Nephron progenitor cell (in vitro differentiated cells): ENCODE results near the gene PRDM2.

Experiments
- DNase-seq: peaks from one replicate; pipeline ENCODE4 v3.0.0; 2021
- H3K27ac Mint-ChIP-seq: 2 replicates; pipeline ENCODE4 v1.8.0; 2021; ENCODE audit warnings: mild to moderate bottlenecking, moderate library complexity, mixed read lengths
- H3K27me3 Mint-ChIP-seq: 2 replicates; pipeline ENCODE4 v1.8.0; 2021; ENCODE audit warnings: mild to moderate bottlenecking, low read depth, mixed read lengths; ENCODE audit not compliant: poor library complexity
- H3K36me3 Mint-ChIP-seq: 2 replicates; pipeline ENCODE4 v1.8.0; 2021; ENCODE audit warnings: low read depth, mixed read lengths
- H3K4me1 Mint-ChIP-seq: 2 replicates; pipeline ENCODE4 v1.8.0; 2021; ENCODE audit warnings: mixed read lengths
- H3K4me3 Mint-ChIP-seq: 2 replicates; pipeline ENCODE4 v1.8.0; 2021; ENCODE audit warnings: mild to moderate bottlenecking, moderate library complexity, mixed read lengths
- H3K9me3 Mint-ChIP-seq: 2 replicates; pipeline ENCODE4 v1.8.0; 2021; ENCODE audit warnings: mild to moderate bottlenecking, moderate library complexity, mixed read lengths
- CTCF ChIP-seq: fragments of 200-600 bp; sonication (generic); IDR thresholded peaks from 2 replicates; pipeline ENCODE4 v1.5.0; 2021; ENCODE audit warnings: antibody characterized with exemption

The PRDM2 gene

GRCh38 chr1:13805431-13805830, 105.4 kb downstream of the PRDM2 start:
- Mint-ChIP-seq H3K4me1 (peaks cover 33% of the 10 kb centered on the region), H3K27ac (no peak overlapping the region), H3K27me3 (peaks cover 10% of the 10 kb centered on the region), H3K4me3 (no peak overlapping the region), H3K36me3 (no peaks in the 10 kb centered on the region), H3K9me3 (no peaks in the 10 kb centered on the region)
- DNase-seq: no peak
- TF ChIP-seq CTCF: no peak

- Mint-ChIP-seq H3K4me3 (no peak overlapping the region), H3K27me3 (peaks cover 10% of the 10 kb centered on the region)
- DNase-seq: no peak
These were observed 106.1 kb downstream of the PRDM2 start for GRCh38 chr1:13806108-13806507.

GRCh38 chr1:13807209-13807608, 107.2 kb downstream of the PRDM2 start:
- Mint-ChIP-seq H3K36me3 (no peaks in the 10 kb centered on the region), H3K27ac (no peak overlapping the region), H3K9me3 (no peaks in the 10 kb centered on the region), H3K4me3 (no peak overlapping the region), H3K4me1 (peaks cover 32% of the 10 kb centered on the region), H3K27me3 (peaks cover 14% of the 10 kb centered on the region)
- peak; percentile 28 for TF ChIP-seq CTCF
- peak; percentile 51 for DNase-seq

More at GRCh38 chr1:13806108-13806507, 106.1 kb downstream of the PRDM2 start:
- no peaks in the 10 kb centered on the region for H3K36me3 Mint-ChIP-seq
- no peaks in the 10 kb centered on the region for H3K9me3 Mint-ChIP-seq
- H3K27ac Mint-ChIP-seq: no peak overlapping the region
- no peak for TF ChIP-seq CTCF
- peaks cover 32% of the 10 kb centered on the region for H3K4me1 Mint-ChIP-seq

GRCh38 chr1:13808729-13809131, 108.7 kb downstream of the PRDM2 start:
- Mint-ChIP-seq H3K27me3 (peaks cover 14% of the 10 kb centered on the region), H3K4me3 (no peak overlapping the region), H3K27ac (peak overlapping the region; percentile 65), H3K9me3 (no peaks in the 10 kb centered on the region), H3K36me3 (no peaks in the 10 kb centered on the region), H3K4me1 (peaks cover 27% of the 10 kb centered on the region)
- TF ChIP-seq CTCF: no peak
- DNase-seq: no peak

- Mint-ChIP-seq H3K27me3 (peaks cover 14% of the 10 kb centered on the region), H3K36me3 (no peaks in the 10 kb centered on the region), H3K9me3 (no peaks in the 10 kb centered on the region), H3K4me1 (peaks cover 22% of the 10 kb centered on the region), H3K4me3 (no peak overlapping the region), H3K27ac (no peak overlapping the region)
- no peak for TF ChIP-seq CTCF
- DNase-seq: no peak
These were observed 109.6 kb downstream of the PRDM2 start for GRCh38 chr1:13809461-13810159.
